Measurements from ENCODE around the gene CLEC11A.

Gene CLEC11A

GRCh38 chr19:50723069-50723468 lies at the start of gene CLEC11A:
Gene CLEC11A, plus strand, starts transcription at chr19:50723364. Its CDS starts 162 bp downstream, at chr19:50723526.
- DNase-seq, result no peak

GRCh38 chr19:50676625-50677197 lies 46.5 kb upstream of the CLEC11A start:
- DNase-seq, result no peak

GRCh38 chr19:50677636-50678035 lies 45.5 kb upstream of the CLEC11A start:
- no peak for DNase-seq

- no peak for DNase-seq
Measured at GRCh38 chr19:50678323-50678722, 44.8 kb upstream of the CLEC11A start.

GRCh38 chr19:50679177-50680125 lies 43.7 kb upstream of the CLEC11A start:
- peak in 50 of 51 donors; percentile 4 to 84 (median 62) for DNase-seq

- DNase-seq, result no peak
Measured at GRCh38 chr19:50686310-50687032, 36.7 kb upstream of the CLEC11A start.

GRCh38 chr19:50688766-50689165 lies 34.4 kb upstream of the CLEC11A start:
- DNase-seq, result no peak

GRCh38 chr19:50690439-50690838 lies 32.7 kb upstream of the CLEC11A start:
- DNase-seq, result no peak

- peak in 1 of 51 donors; percentile 19 for DNase-seq
Measured at GRCh38 chr19:50693064-50693975, 29.8 kb upstream of the CLEC11A start.

- no peak for DNase-seq
Measured at GRCh38 chr19:50694815-50695145, 28.4 kb upstream of the CLEC11A start.

- DNase-seq, result peak in 13 of 51 donors; percentile 7 to 52 (median 26)
Measured at GRCh38 chr19:50695251-50696093, 27.7 kb upstream of the CLEC11A start.

GRCh38 chr19:50696094-50696483 lies 27.1 kb upstream of the CLEC11A start:
- DNase-seq, result no peak

- no peak for DNase-seq
Measured at GRCh38 chr19:50697414-50698124, 25.6 kb upstream of the CLEC11A start.

- DNase-seq, result no peak
Measured at GRCh38 chr19:50701367-50701985, 21.7 kb upstream of the CLEC11A start.

GRCh38 chr19:50702158-50702870 lies 20.9 kb upstream of the CLEC11A start:
- DNase-seq, result no peak

- peak in 1 of 51 donors; percentile 63 for DNase-seq
Measured at GRCh38 chr19:50702871-50703829, 20.0 kb upstream of the CLEC11A start.

All from hypothalamus (tissue), 51 donors.